Measurements from ENCODE around the gene WDR18.
A peak's percentile ranks its signal among the peaks of the same experiment; 100 is the strongest.

DNA sequence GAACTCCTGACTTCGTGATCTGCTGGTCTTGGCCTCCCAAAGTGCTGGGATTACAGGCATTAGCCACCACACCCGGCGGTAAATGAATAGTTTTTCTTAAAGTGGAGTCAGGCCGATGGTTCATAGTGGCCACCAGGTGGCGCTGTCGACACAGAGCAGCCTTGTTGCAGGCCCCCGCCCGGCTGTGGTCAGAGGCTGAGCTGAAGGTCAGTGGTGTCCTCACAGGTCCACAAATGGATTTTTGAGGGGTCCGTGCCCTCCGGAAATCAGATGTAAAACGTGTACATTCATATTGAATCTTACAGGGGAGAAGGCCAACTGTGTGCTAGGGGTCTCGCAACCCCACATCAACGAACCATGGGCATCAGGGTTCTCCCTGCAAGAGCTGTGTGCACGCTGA is 13.4 kb upstream of the WDR18 start:
- TF ChIP-seq CTCF (IDR thresholded peaks at IDR 0.05), result peak; percentile 77
- no peak for TF ChIP-seq TEAD4 (IDR thresholded peaks at IDR 0.05; ENCODE audit: borderline replicate concordance, insufficient read depth)
- TF ChIP-seq, protein P1, sequence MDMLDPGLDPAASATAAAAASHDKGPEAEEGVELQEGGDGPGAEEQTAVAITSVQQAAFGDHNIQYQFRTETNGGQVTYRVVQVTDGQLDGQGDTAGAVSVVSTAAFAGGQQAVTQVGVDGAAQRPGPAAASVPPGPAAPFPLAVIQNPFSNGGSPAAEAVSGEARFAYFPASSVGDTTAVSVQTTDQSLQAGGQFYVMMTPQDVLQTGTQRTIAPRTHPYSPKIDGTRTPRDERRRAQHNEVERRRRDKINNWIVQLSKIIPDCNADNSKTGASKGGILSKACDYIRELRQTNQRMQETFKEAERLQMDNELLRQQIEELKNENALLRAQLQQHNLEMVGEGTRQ (IDR thresholded peaks at IDR 0.05; ENCODE audit: borderline replicate concordance, low read depth, low read length), result no peak
- TF ChIP-seq GABPA (IDR thresholded peaks at IDR 0.05; ENCODE audit: low read depth), result no peak
- no peak for TF ChIP-seq RCOR1 (IDR thresholded peaks at IDR 0.05; ENCODE audit: low read length)
- TF ChIP-seq TAF1 (IDR thresholded peaks at IDR 0.05; ENCODE audit: borderline replicate concordance, low read depth, low read length), result no peak
- TF ChIP-seq MXI1 (IDR thresholded peaks at IDR 0.05; ENCODE audit: low read depth, low read length), result no peak
- TF ChIP-seq SMC3 (IDR thresholded peaks at IDR 0.05; ENCODE audit: low read depth, low read length), result no peak
- TF ChIP-seq, protein P2, sequence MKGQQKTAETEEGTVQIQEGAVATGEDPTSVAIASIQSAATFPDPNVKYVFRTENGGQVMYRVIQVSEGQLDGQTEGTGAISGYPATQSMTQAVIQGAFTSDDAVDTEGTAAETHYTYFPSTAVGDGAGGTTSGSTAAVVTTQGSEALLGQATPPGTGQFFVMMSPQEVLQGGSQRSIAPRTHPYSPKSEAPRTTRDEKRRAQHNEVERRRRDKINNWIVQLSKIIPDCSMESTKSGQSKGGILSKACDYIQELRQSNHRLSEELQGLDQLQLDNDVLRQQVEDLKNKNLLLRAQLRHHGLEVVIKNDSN (IDR thresholded peaks at IDR 0.05; ENCODE audit: borderline replicate concordance, low read depth), result no peak

Measured in SK-N-SH (cell line).